IPS-11a (cell line): Measurements from ENCODE around the gene ABI2.

Experiments
- H3K4me3 ChIP-seq: one replicate; pipeline ENCODE4 v1.5.1; 2013; ENCODE audit warnings: low read depth, low read length, control low read depth

Gene ABI2

DNA sequence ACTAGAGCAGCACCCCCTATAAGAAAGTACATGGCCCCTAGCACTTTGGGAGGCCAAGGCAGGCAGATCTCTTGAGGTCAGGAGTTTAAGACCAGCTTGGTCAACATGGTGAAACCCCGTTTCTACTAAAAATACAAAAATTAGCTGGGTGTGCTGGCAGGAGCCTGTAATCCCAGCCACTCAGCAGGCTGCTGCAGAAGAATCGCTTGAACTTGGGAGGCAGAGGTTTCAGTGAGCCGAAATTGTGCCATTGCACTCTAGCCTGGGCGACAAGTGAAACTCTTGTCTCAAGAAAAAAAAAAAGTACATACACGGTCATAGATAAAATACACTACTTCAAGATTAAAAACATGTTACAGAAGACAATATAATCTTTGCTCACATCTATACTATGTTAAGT is 143.1 kb downstream of the ABI2 start:
- H3K4me3 ChIP-seq, result no peak overlapping the region

- no peak overlapping the region for H3K4me3 ChIP-seq
Measured at GRCh38 chr2:203476881-203477280, 148.7 kb downstream of the ABI2 start.

- no peak overlapping the region for H3K4me3 ChIP-seq
Measured at GRCh38 chr2:203480623-203481022, 152.4 kb downstream of the ABI2 start.

GRCh38 chr2:203484266-203485112 is 156.3 kb downstream of the ABI2 start:
- H3K4me3 ChIP-seq, result no peak overlapping the region

DNA sequence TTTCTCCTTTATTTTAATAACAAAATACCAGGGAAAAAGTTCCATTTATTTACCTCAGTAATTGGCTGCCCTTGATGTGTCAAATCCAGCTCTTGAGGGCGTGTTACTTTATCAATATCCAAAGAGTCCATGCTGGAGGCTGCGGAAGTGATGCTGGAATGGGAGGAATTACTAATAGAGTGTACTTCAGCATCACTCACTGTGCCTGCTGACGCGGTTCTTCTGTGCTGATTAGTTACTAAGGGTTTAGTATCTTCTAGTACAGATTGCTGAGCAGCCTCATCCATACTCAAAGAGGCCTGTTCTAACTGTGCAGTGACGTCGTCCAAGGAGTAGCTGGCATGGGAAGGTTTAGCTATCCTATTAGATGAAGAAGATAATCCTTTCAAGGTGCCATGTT is 161.3 kb downstream of the ABI2 start:
- no peak overlapping the region for H3K4me3 ChIP-seq

DNA sequence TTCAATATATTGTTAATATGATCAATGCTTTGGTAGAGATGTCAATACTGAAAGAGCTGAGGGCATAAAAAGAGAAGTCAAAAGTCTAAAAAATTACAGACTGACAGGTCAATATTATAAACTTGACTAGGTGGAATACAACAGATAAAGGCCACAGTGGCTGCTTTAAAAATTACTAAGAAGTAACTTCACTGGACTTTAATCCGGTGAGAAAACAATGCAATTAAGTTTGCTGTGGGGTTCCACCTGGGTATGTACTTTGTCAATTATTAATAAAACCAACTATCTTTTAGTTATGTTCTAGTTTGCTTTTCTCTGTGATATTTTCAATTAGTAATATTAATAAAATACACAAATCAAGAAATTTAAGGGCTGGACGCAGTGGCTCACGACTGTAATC is 162.2 kb downstream of the ABI2 start:
- H3K4me3 ChIP-seq, result no peak overlapping the region

- H3K4me3 ChIP-seq, result no peak overlapping the region
Measured at GRCh38 chr2:203492965-203493364, 164.8 kb downstream of the ABI2 start.
